Measurements from ENCODE around the gene ARHGAP24. TPM values are rescaled to one million over a fixed set of nuclear protein-coding genes. Genes with fewer than 3 reads are reported as not detected.

Gene ARHGAP24
- polyA plus RNA-seq, 3 donors: 12.5 to 32.0 (median 18.8) TPM

DNA sequence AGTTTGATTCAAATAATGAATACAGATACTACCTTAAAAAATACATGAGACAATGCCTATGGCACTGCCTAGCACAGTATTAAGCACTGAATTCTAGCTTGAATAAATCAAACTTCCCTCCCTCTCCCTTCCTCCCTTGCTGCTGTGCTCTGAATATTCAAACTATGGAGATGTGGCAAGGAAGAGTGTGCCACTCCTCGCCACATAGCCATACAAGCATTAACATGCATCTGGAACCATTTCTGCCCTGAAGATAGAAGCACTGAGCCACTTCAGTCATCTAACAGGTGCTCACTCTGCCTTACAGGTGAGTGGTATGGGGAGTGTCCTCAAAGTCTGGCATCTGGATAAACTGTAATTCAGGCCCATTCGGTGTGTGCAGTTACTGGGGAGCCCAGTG is 276.9 kb downstream of the ARHGAP24 start:
- Histone ChIP-seq H3K9ac (ENCODE audit: insufficient read depth, low read length, poor library complexity, severe bottlenecking) (no peak overlapping the region), H3K4me2 (replicated peaks; ENCODE audit: extremely low read depth, low read length, poor library complexity, severe bottlenecking) (no peak overlapping the region), H3K27ac (ENCODE audit: low read depth in 1 of 2, low read length in 2 of 2) (no peak overlapping the region), H2AFZ (ENCODE audit: insufficient read depth, low read depth, low read length, poor library complexity, severe bottlenecking) (no peak overlapping the region), H3K4me3 (replicated peaks in 1 of 3; ENCODE audit: low read depth in 2 of 3, low read length in 3 of 3) (no peak overlapping the region), H3K79me2 (ENCODE audit: insufficient read depth, low read length) (no peaks in the 10 kb centered on the region), H3K36me3 (replicated peaks in 1 of 2; ENCODE audit: control insufficient read depth in 1 of 2, insufficient read depth in 2 of 2, low read length in 2 of 2) (peaks cover 0 to 10% of the 10 kb centered on the region in 2 donors), H3K27me3 (ENCODE audit: control insufficient read depth in 2 of 2, insufficient read depth in 2 of 2, low read length in 2 of 2) (no peaks in the 10 kb centered on the region), H3K9me3 (replicated peaks in 1 of 2; ENCODE audit: control insufficient read depth in 1 of 2, insufficient read depth in 1 of 2, low read length in 2 of 2) (no peaks in the 10 kb centered on the region), H4K20me1 (ENCODE audit: insufficient read depth, low read length) (peaks cover 4% of the 10 kb centered on the region), H3K4me1 (ENCODE audit: control insufficient read depth in 1 of 2, insufficient read depth in 2 of 2, low read length in 2 of 2) (peaks cover 0 to 3% of the 10 kb centered on the region in 2 donors)
- WGBS (ENCODE audit: insufficient coverage): 100% methylated on average over 1 of the region's 2 CpGs
- Mint-ChIP-seq H3K27ac (peak overlapping the region in 1 of 7 donors; percentile 14), H3K9me3 (no peaks in the 10 kb centered on the region), H3K4me3 (no peak overlapping the region), H3K4me1 (peaks cover 2% of the 10 kb centered on the region), H3K27me3 (ENCODE audit: low read depth in 3 of 3) (no peaks in the 10 kb centered on the region), H3K36me3 (peaks cover 9 to 10% of the 10 kb centered on the region in 2 donors)
- TF ChIP-seq CTCF (IDR thresholded peaks at IDR 0.05): no peak
- intact Hi-C loops (cut with micrococcal nuclease): no loop called here
- DNase-seq: no peak

DNA sequence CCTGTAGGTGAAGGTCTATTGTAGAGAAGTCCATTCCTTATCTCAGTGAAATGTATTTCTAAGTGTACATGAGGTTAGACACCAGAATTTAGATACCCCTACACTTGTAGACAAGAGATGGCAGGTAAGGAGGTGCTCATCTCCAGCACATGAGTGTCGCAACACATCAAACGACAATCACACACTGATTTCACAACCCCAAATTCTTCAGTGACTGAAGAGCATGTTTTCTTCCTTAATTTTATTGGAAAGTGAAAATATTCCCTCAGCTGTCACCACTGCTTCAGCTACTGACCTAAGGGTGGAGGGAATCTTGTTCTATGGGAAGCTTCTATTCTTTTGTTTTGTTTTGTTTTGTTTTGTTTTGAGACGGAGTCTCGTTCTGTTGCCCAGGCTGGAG is 280.3 kb downstream of the ARHGAP24 start:
- peaks cover 0 to 3% of the 10 kb centered on the region in 2 donors for H3K4me1 ChIP-seq (ENCODE audit: control insufficient read depth in 1 of 2, insufficient read depth in 2 of 2, low read length in 2 of 2)
- H3K27ac Mint-ChIP-seq: no peak overlapping the region
- no peak overlapping the region for H3K9ac ChIP-seq (ENCODE audit: insufficient read depth, low read length, poor library complexity, severe bottlenecking)
- H3K27me3 ChIP-seq (ENCODE audit: control insufficient read depth in 2 of 2, insufficient read depth in 2 of 2, low read length in 2 of 2): no peaks in the 10 kb centered on the region
- no peaks in the 10 kb centered on the region for H3K9me3 Mint-ChIP-seq
- intact Hi-C loops (cut with micrococcal nuclease): no loop called here
- H3K79me2 ChIP-seq (ENCODE audit: insufficient read depth, low read length): no peaks in the 10 kb centered on the region
- H3K4me3 Mint-ChIP-seq: no peak overlapping the region
- no peaks in the 10 kb centered on the region for H3K27me3 Mint-ChIP-seq (ENCODE audit: low read depth in 3 of 3)
- DNase-seq: no peak
- H4K20me1 ChIP-seq (ENCODE audit: insufficient read depth, low read length): peaks cover 5% of the 10 kb centered on the region
- no peak overlapping the region for H3K4me3 ChIP-seq (replicated peaks in 1 of 3; ENCODE audit: low read depth in 2 of 3, low read length in 3 of 3)
- H3K27ac ChIP-seq (ENCODE audit: low read depth in 1 of 2, low read length in 2 of 2): no peak overlapping the region
- H3K9me3 ChIP-seq (replicated peaks in 1 of 2; ENCODE audit: control insufficient read depth in 1 of 2, insufficient read depth in 1 of 2, low read length in 2 of 2): no peaks in the 10 kb centered on the region
- H3K36me3 ChIP-seq (replicated peaks in 1 of 2; ENCODE audit: control insufficient read depth in 1 of 2, insufficient read depth in 2 of 2, low read length in 2 of 2): peaks cover 0 to 10% of the 10 kb centered on the region in 2 donors
- TF ChIP-seq CTCF (IDR thresholded peaks at IDR 0.05): no peak
- no peak overlapping the region for H2AFZ ChIP-seq (ENCODE audit: insufficient read depth, low read depth, low read length, poor library complexity, severe bottlenecking)
- no CpG with 5 or more reads among the region's 4 CpGs for WGBS (ENCODE audit: insufficient coverage)
- H3K36me3 Mint-ChIP-seq: peaks cover 20% of the 10 kb centered on the region in 2 donors
- no peaks in the 10 kb centered on the region for H3K4me1 Mint-ChIP-seq
- no peak overlapping the region for H3K4me2 ChIP-seq (replicated peaks; ENCODE audit: extremely low read depth, low read length, poor library complexity, severe bottlenecking)

Data from CD14-positive monocyte (primary cell).